Measurements from ENCODE around the gene FMR1NB. TPM values are rescaled to one million over a fixed set of nuclear protein-coding genes. Genes with fewer than 3 reads are reported as not detected.

Gene FMR1NB
- total RNA-seq, 2 experiments from 2014 or later, result not detected

GRCh38 chrX:147953976-147954375 is 27.2 kb upstream of the FMR1NB start:
- intact Hi-C loops (cut with DNase I, micrococcal nuclease), result no loop called here
- no peak overlapping the region for H3K4me3 ChIP-seq (ENCODE audit: low read length)
- Mint-ChIP-seq H3K4me1 (ENCODE audit: low read depth) (no peaks in the 10 kb centered on the region), H3K27ac (no peak overlapping the region), H3K4me3 (no peak overlapping the region), H3K27me3 (no peaks in the 10 kb centered on the region), H3K9me3 (no peaks in the 10 kb centered on the region), H3K36me3 (ENCODE audit: low read depth) (peaks cover 11% of the 10 kb centered on the region)
- DNase-seq, result no peak
- no peaks in the 10 kb centered on the region for H3K4me1 ChIP-seq (ENCODE audit: insufficient read depth, low read length)
- ChIA-PET CTCF (no interaction called here), POLR2A (no interaction called here)
- TF ChIP-seq CTCF (IDR thresholded peaks at IDR 0.05), result no peak
- no peaks in the 10 kb centered on the region for H3K36me3 ChIP-seq (ENCODE audit: insufficient read depth, low read length)
- H3K27me3 ChIP-seq (ENCODE audit: control insufficient read depth in 1 of 2, insufficient read depth in 2 of 2, low read length in 2 of 2), result no peaks in the 10 kb centered on the region
- ATAC-seq (ENCODE audit: poor library complexity), result no peak
- no peaks in the 10 kb centered on the region for H3K9me3 ChIP-seq (ENCODE audit: control insufficient read depth in 1 of 2, insufficient read depth in 1 of 2, low read length in 2 of 2)
- no peak overlapping the region for H3K27ac ChIP-seq (ENCODE audit: low read depth in 1 of 2, low read length in 2 of 2)

GRCh38 chrX:147957291-147957690 is 23.8 kb upstream of the FMR1NB start:
- ATAC-seq (ENCODE audit: poor library complexity), result no peak
- H3K27ac Mint-ChIP-seq, result no peak overlapping the region
- Histone ChIP-seq H3K27ac (ENCODE audit: low read depth in 1 of 2, low read length in 2 of 2) (no peak overlapping the region), H3K9me3 (ENCODE audit: control insufficient read depth in 1 of 2, insufficient read depth in 1 of 2, low read length in 2 of 2) (no peaks in the 10 kb centered on the region), H3K4me1 (ENCODE audit: insufficient read depth, low read length) (no peaks in the 10 kb centered on the region), H3K27me3 (ENCODE audit: control insufficient read depth in 1 of 2, insufficient read depth in 2 of 2, low read length in 2 of 2) (no peaks in the 10 kb centered on the region), H3K4me3 (ENCODE audit: low read length) (no peak overlapping the region), H3K36me3 (ENCODE audit: insufficient read depth, low read length) (no peaks in the 10 kb centered on the region)
- intact Hi-C loops (cut with DNase I, micrococcal nuclease), result no loop called here
- no peaks in the 10 kb centered on the region for H3K9me3 Mint-ChIP-seq
- H3K27me3 Mint-ChIP-seq, result peaks cover 8% of the 10 kb centered on the region
- TF ChIP-seq CTCF (IDR thresholded peaks at IDR 0.05), result no peak
- no peak overlapping the region for H3K4me3 Mint-ChIP-seq
- no peaks in the 10 kb centered on the region for H3K4me1 Mint-ChIP-seq (ENCODE audit: low read depth)
- no peak for DNase-seq
- ChIA-PET POLR2A (no interaction called here), CTCF (no interaction called here)
- H3K36me3 Mint-ChIP-seq (ENCODE audit: low read depth), result no peaks in the 10 kb centered on the region

GRCh38 chrX:147958291-147958690 is 22.8 kb upstream of the FMR1NB start:
- Mint-ChIP-seq H3K27ac (no peak overlapping the region), H3K36me3 (ENCODE audit: low read depth) (no peaks in the 10 kb centered on the region), H3K4me1 (ENCODE audit: low read depth) (no peaks in the 10 kb centered on the region), H3K9me3 (no peaks in the 10 kb centered on the region), H3K4me3 (no peak overlapping the region), H3K27me3 (peaks cover 10% of the 10 kb centered on the region)
- POLR2A ChIA-PET, result no interaction called here
- intact Hi-C loops (cut with DNase I, micrococcal nuclease), result no loop called here
- no peak for ATAC-seq (ENCODE audit: poor library complexity)
- Histone ChIP-seq H3K9me3 (ENCODE audit: control insufficient read depth in 1 of 2, insufficient read depth in 1 of 2, low read length in 2 of 2) (no peaks in the 10 kb centered on the region), H3K27me3 (ENCODE audit: control insufficient read depth in 1 of 2, insufficient read depth in 2 of 2, low read length in 2 of 2) (no peaks in the 10 kb centered on the region), H3K36me3 (ENCODE audit: insufficient read depth, low read length) (no peaks in the 10 kb centered on the region), H3K4me3 (ENCODE audit: low read length) (no peak overlapping the region), H3K4me1 (ENCODE audit: insufficient read depth, low read length) (no peaks in the 10 kb centered on the region), H3K27ac (ENCODE audit: low read depth in 1 of 2, low read length in 2 of 2) (no peak overlapping the region)
- no peak for DNase-seq
- CTCF ChIA-PET, result no interaction called here
- no peak for TF ChIP-seq CTCF (IDR thresholded peaks at IDR 0.05)

Data from CD4-positive, alpha-beta T cell (primary cell).